Liver (tissue), 9 donors: ENCODE results near the gene THOC2. TPM values are rescaled to one million over a fixed set of nuclear protein-coding genes. Genes with fewer than 3 reads are reported as not detected.

ENCODE experiments used
- DNase-seq: peaks from one replicate; pipeline ENCODE4 v3.0.0-alpha.2; 2017; ENCODE audit warnings: low spot score
- H3K27ac ChIP-seq, 2 donors: one replicate each; pipeline ENCODE4 v1.7.0; 2013; ENCODE audit warnings: inconsistent platforms in 2 of 2, low read length in 2 of 2, control low read depth in 1 of 2, low read depth in 1 of 2, mild to moderate bottlenecking in 1 of 2
- H3K27me3 ChIP-seq, 4 donors: one replicate each; pipeline versions ENCODE4 v1.6.1 to v1.7.0; 2013; ENCODE audit warnings: low read length in 3 of 4, inconsistent platforms in 1 of 4, mild to moderate bottlenecking in 1 of 4, moderate library complexity in 1 of 4; ENCODE audit not compliant: control insufficient read depth in 4 of 4, insufficient read depth in 4 of 4
- H3K36me3 ChIP-seq, 4 donors: one replicate each; pipeline versions ENCODE4 v1.6.1 to v1.7.0; 2013; ENCODE audit warnings: low read length in 3 of 4, mild to moderate bottlenecking in 3 of 4, low read depth in 1 of 4, moderate library complexity in 1 of 4; ENCODE audit not compliant: control insufficient read depth in 4 of 4, insufficient read depth in 3 of 4
- H3K4me1 ChIP-seq, 4 donors: one replicate each; pipeline versions ENCODE4 v1.6.1 to v1.7.0; 2013; ENCODE audit warnings: low read length in 3 of 4, mild to moderate bottlenecking in 3 of 4, moderate library complexity in 1 of 4; ENCODE audit not compliant: control insufficient read depth in 4 of 4, insufficient read depth in 4 of 4
- H3K4me3 ChIP-seq, 3 donors: one replicate each; pipeline versions ENCODE4 v1.6.1 to v1.7.0; 2013; ENCODE audit warnings: low read length in 3 of 3, control low read depth in 1 of 3, low read depth in 1 of 3, mild to moderate bottlenecking in 1 of 3
- H3K9ac ChIP-seq, 2 donors: one replicate each; pipeline ENCODE4 v1.7.0; 2013; ENCODE audit warnings: low read length in 2 of 2, mild to moderate bottlenecking in 2 of 2, moderate library complexity in 2 of 2, control low read depth in 1 of 2, low read depth in 1 of 2
- H3K9me3 ChIP-seq, 4 donors: one replicate each; pipeline versions ENCODE4 v1.6.1 to v1.7.0; 2013; ENCODE audit warnings: low read length in 3 of 4; ENCODE audit not compliant: control insufficient read depth in 4 of 4
- ATF3 ChIP-seq: IDR thresholded peaks from 2 replicates; pipeline ENCODE4 v1.6.1; 2016; ENCODE audit warnings: antibody characterized with exemption
- EGR1 ChIP-seq, 2 donors: IDR thresholded peaks; 2 replicates each; pipeline ENCODE4 v1.6.1; 2016 to 2018; ENCODE audit warnings: antibody characterized with exemption in 2 of 2, low read depth in 2 of 2
- FOXA1 ChIP-seq: IDR thresholded peaks from 2 replicates; pipeline ENCODE4 v1.6.1; 2016; ENCODE audit warnings: antibody characterized with exemption
- FOXA2 ChIP-seq: IDR thresholded peaks from 2 replicates; pipeline ENCODE4 v1.6.1; 2016; ENCODE audit warnings: antibody characterized with exemption
- GABPA ChIP-seq, 2 donors: IDR thresholded peaks in 1 of 2; conservative IDR thresholded peaks in 1 of 2; 2 replicates each; pipeline ENCODE4 v1.6.1; 2016; ENCODE audit warnings: antibody characterized with exemption in 2 of 2, mild to moderate bottlenecking in 1 of 2, moderate library complexity in 1 of 2
- HNF4A ChIP-seq, 2 donors: conservative IDR thresholded peaks; 2 replicates each; pipeline ENCODE4 v1.6.1; 2016; ENCODE audit warnings: antibody characterized with exemption in 2 of 2, mild to moderate bottlenecking in 2 of 2
- HNF4G ChIP-seq: IDR thresholded peaks from 2 replicates; pipeline ENCODE4 v1.6.1; 2016; ENCODE audit warnings: antibody characterized with exemption
- JUND ChIP-seq, 2 donors: IDR thresholded peaks; 2 replicates each; pipeline ENCODE4 v1.6.1; 2016; ENCODE audit warnings: antibody characterized with exemption in 2 of 2
- NR2F2 ChIP-seq: IDR thresholded peaks from 2 replicates; pipeline ENCODE4 v1.6.1; 2016; ENCODE audit warnings: antibody characterized with exemption
- RAD21 ChIP-seq, 2 donors: IDR thresholded peaks; 2 replicates each; pipeline ENCODE4 v1.6.1; 2016; ENCODE audit warnings: antibody characterized with exemption in 2 of 2, mild to moderate bottlenecking in 2 of 2
- RXRA ChIP-seq, 2 donors: IDR thresholded peaks; 2 replicates each; pipeline ENCODE4 v1.6.1; 2017 to 2018; ENCODE audit warnings: antibody characterized with exemption in 2 of 2, mild to moderate bottlenecking in 1 of 2
- SP1 ChIP-seq: IDR thresholded peaks from 2 replicates; pipeline ENCODE4 v1.6.1; 2018; ENCODE audit warnings: antibody characterized with exemption, mild to moderate bottlenecking
- TAF1 ChIP-seq: conservative IDR thresholded peaks from 2 replicates; pipeline ENCODE4 v1.6.1; 2016; ENCODE audit warnings: antibody characterized with exemption, mild to moderate bottlenecking
- YY1 ChIP-seq: IDR thresholded peaks from 2 replicates; pipeline ENCODE4 v1.6.1; 2016; ENCODE audit warnings: antibody characterized with exemption, mild to moderate bottlenecking
- ZBTB33 ChIP-seq: IDR thresholded peaks from 2 replicates; pipeline ENCODE4 v1.6.1; 2016; ENCODE audit warnings: antibody characterized with exemption
- WGBS: extraction: QIAGEN DNeasy Blood & Tissue Kit; methylation state at CpG from one replicate; pipeline ENCODE4 v1.1.7; 2013; 5-methylcytosine and 5-hydroxymethylcytosine counted together
- polyA plus RNA-seq, 2 donors: library from polyadenylated mRNA; stranded (reverse) in 1 of 2; unstranded in 1 of 2; fragments of 200-250 nt in 1 of 2; fragments of >200 nt in 1 of 2; fragmentation: Nextera tagmentation in 1 of 2; extraction: Ambion mirVana in 1 of 2; gene quantifications; one replicate each; pipeline versions ENCODE4 v1.2.1 to v1.2.3, GENCODE V29; 2013 to 2015
- total RNA-seq, 2 donors: library from RNA; depleted of rRNA; stranded (reverse); fragments of >200 nt; gene quantifications; one replicate each; pipeline ENCODE4 v1.2.3, GENCODE V29; 2014
- TF ChIP-seq, protein P1 (sequence below): IDR thresholded peaks from 2 replicates; pipeline ENCODE4 v1.6.1; 2016; ENCODE audit warnings: antibody characterized with exemption, mild to moderate bottlenecking
- TF ChIP-seq, protein P2 (sequence below): fragments of 150-350 bp; IDR thresholded peaks from 2 replicates; pipeline ENCODE4 v1.5.1; 2017; ENCODE audit warnings: improper control_type of control experiment, low read depth, low read length; ENCODE audit not compliant: missing input control
- TF ChIP-seq, protein P3 (sequence below): IDR thresholded peaks from 2 replicates; pipeline ENCODE4 v1.6.1; 2016; ENCODE audit warnings: antibody characterized with exemption
- donor health status: healthy.
- donor health status: healthy.
- donor health status: healthy.
- donor health status: healthy.
- donor health status: healthy.

Gene THOC2
- total and polyA plus RNA-seq, 4 donors: 10.6 to 55.9 (median 40.7) TPM

DNA sequence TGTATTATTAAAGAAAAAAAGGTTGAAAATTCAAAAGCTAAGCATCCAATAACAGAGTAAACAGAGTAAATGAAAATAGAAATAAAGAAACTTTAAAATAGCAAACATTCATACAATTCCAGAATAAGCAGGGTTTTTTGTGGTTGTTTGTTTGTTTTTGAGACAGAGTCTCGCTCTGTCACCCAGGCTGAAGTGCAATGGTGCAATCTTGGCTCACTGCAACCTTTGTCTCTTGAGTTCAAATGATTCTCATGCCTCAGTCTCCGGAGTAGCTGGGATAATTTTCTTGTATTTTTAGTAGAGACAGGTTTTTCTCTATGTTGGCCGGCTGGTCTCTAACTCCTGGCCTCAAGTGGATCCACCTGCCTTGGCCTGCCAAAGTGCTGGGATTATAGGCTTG is 6.6 kb upstream of the THOC2 start:
- DNase-seq: no peak
- TF ChIP-seq HNF4G (no peak), RXRA (IDR thresholded peaks at IDR 0.05) (peak in 1 of 2 donors; percentile 21), SP1 (peak; percentile 20), JUND (IDR thresholded peaks at IDR 0.05) (no peak), HNF4A (conservative IDR thresholded peaks at IDR 0.05) (peak; percentile 74 to 77)
- TF ChIP-seq, protein P1, sequence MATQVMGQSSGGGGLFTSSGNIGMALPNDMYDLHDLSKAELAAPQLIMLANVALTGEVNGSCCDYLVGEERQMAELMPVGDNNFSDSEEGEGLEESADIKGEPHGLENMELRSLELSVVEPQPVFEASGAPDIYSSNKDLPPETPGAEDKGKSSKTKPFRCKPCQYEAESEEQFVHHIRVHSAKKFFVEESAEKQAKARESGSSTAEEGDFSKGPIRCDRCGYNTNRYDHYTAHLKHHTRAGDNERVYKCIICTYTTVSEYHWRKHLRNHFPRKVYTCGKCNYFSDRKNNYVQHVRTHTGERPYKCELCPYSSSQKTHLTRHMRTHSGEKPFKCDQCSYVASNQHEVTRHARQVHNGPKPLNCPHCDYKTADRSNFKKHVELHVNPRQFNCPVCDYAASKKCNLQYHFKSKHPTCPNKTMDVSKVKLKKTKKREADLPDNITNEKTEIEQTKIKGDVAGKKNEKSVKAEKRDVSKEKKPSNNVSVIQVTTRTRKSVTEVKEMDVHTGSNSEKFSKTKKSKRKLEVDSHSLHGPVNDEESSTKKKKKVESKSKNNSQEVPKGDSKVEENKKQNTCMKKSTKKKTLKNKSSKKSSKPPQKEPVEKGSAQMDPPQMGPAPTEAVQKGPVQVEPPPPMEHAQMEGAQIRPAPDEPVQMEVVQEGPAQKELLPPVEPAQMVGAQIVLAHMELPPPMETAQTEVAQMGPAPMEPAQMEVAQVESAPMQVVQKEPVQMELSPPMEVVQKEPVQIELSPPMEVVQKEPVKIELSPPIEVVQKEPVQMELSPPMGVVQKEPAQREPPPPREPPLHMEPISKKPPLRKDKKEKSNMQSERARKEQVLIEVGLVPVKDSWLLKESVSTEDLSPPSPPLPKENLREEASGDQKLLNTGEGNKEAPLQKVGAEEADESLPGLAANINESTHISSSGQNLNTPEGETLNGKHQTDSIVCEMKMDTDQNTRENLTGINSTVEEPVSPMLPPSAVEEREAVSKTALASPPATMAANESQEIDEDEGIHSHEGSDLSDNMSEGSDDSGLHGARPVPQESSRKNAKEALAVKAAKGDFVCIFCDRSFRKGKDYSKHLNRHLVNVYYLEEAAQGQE: no peak
- WGBS: 44% methylated on average over 3 of the region's 3 CpGs
- Histone ChIP-seq H3K9me3 (no peaks in the 10 kb centered on the region), H3K9ac (no peak overlapping the region), H3K27me3 (no peaks in the 10 kb centered on the region), H3K4me3 (no peak overlapping the region), H3K4me1 (no peaks in the 10 kb centered on the region), H3K27ac (no peak overlapping the region), H3K36me3 (no peaks in the 10 kb centered on the region)

GRCh38 chrX:123738378-123738940 is 5.6 kb upstream of the THOC2 start:
- no peak overlapping the region for H3K9ac ChIP-seq
- 87% methylated on average over 10 of the region's 10 CpGs for WGBS
- H3K27ac ChIP-seq: no peak overlapping the region
- no peaks in the 10 kb centered on the region for H3K4me1 ChIP-seq
- H3K27me3 ChIP-seq: no peaks in the 10 kb centered on the region
- no peaks in the 10 kb centered on the region for H3K9me3 ChIP-seq
- no peaks in the 10 kb centered on the region for H3K36me3 ChIP-seq
- TF ChIP-seq FOXA1 (no peak), NR2F2 (no peak), JUND (IDR thresholded peaks at IDR 0.05) (no peak), RXRA (IDR thresholded peaks at IDR 0.05) (no peak), YY1 (no peak), FOXA2 (no peak), SP1 (no peak), RAD21 (IDR thresholded peaks at IDR 0.05) (no peak), HNF4A (conservative IDR thresholded peaks at IDR 0.05) (no peak), ZBTB33 (no peak), EGR1 (IDR thresholded peaks at IDR 0.05; ENCODE audit: low read depth in 2 of 2) (no peak), GABPA (IDR thresholded peaks at IDR 0.05 in 1 of 2, conservative IDR thresholded peaks at IDR 0.05 in 1 of 2) (no peak), ATF3 (no peak), TAF1 (no peak), HNF4G (no peak)
- TF ChIP-seq, protein P1: no peak
- TF ChIP-seq, protein P2, sequence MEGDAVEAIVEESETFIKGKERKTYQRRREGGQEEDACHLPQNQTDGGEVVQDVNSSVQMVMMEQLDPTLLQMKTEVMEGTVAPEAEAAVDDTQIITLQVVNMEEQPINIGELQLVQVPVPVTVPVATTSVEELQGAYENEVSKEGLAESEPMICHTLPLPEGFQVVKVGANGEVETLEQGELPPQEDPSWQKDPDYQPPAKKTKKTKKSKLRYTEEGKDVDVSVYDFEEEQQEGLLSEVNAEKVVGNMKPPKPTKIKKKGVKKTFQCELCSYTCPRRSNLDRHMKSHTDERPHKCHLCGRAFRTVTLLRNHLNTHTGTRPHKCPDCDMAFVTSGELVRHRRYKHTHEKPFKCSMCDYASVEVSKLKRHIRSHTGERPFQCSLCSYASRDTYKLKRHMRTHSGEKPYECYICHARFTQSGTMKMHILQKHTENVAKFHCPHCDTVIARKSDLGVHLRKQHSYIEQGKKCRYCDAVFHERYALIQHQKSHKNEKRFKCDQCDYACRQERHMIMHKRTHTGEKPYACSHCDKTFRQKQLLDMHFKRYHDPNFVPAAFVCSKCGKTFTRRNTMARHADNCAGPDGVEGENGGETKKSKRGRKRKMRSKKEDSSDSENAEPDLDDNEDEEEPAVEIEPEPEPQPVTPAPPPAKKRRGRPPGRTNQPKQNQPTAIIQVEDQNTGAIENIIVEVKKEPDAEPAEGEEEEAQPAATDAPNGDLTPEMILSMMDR: no peak
- TF ChIP-seq, protein P3, sequence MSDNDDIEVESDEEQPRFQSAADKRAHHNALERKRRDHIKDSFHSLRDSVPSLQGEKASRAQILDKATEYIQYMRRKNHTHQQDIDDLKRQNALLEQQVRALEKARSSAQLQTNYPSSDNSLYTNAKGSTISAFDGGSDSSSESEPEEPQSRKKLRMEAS: no peak
- H3K4me3 ChIP-seq: no peak overlapping the region
- DNase-seq: no peak
